ENCODE results near the gene CNPY4.
A peak's percentile ranks its signal among the peaks of the same experiment; 100 is the strongest.

Gene CNPY4, protein sequence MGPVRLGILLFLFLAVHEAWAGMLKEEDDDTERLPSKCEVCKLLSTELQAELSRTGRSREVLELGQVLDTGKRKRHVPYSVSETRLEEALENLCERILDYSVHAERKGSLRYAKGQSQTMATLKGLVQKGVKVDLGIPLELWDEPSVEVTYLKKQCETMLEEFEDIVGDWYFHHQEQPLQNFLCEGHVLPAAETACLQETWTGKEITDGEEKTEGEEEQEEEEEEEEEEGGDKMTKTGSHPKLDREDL

DNA sequence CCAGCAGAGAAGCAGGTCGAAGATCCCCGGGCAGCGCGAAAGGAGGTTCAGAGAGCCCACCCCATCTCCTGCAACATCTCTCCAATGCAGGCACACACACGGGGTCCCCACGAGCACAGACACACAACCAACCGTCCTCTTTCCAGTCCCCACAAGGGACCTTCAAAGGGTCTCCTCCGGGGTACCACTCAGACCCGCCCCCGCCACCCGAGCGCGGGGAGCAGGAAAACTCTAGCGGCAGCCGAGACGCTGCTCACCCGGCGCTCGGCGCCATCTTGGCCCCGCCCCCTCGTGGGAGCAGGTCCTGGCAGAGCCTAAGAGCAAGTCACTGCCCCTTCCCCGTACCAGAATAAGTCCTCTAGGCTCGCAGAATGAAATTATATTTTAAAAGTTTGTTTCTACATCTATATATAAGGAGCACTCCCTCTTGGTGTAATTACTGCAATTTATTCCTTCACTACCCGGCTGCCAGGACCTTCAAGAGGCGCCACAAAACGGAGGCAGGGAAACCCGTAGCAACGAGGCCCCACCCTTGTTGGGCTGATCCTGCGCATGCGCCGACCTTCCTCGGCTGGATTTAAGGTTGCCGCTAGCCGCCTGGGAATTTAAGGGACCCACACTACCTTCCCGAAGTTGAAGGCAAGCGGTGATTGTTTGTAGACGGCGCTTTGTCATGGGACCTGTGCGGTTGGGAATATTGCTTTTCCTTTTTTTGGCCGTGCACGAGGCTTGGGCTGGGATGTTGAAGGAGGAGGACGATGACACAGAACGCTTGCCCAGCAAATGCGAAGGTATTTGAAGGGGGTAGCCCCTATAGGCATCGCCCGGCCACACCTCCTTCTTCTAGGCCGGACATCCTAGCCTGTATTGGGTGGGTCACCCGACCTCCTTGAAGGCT, at the start of gene CNPY4, which contains the start of gene TAF6:
CNPY4 (plus strand) TSS at position 563 of the 898 bp plus-strand sequence; CDS start at position 674, 111 bp downstream.
TAF6 (minus strand) TSS at position 287 of the 898 bp plus-strand sequence. CDS start 5,149 bp downstream, outside the sequence.
- H3K36me3 Mint-ChIP-seq (ENCODE audit: low read depth) = peaks cover 9% of the 10 kb centered on the region
- peaks cover 26% of the 10 kb centered on the region for H3K4me1 Mint-ChIP-seq (ENCODE audit: low read depth)
- peak within 1 kb of the TSS; percentile 98 for H3K27ac Mint-ChIP-seq
- no peaks in the 10 kb centered on the region for H3K27me3 Mint-ChIP-seq
- H3K9me3 Mint-ChIP-seq = no peaks in the 10 kb centered on the region
- H3K4me3 Mint-ChIP-seq = peak within 1 kb of the TSS; percentile 96

- H3K36me3 Mint-ChIP-seq (ENCODE audit: low read depth) = peaks cover 74% of the 10 kb centered on the region
- no peak overlapping the region for H3K27ac Mint-ChIP-seq
- no peaks in the 10 kb centered on the region for H3K27me3 Mint-ChIP-seq
- peaks cover 26% of the 10 kb centered on the region for H3K9me3 Mint-ChIP-seq
- H3K4me1 Mint-ChIP-seq (ENCODE audit: low read depth) = no peaks in the 10 kb centered on the region
- H3K4me3 Mint-ChIP-seq = no peak overlapping the region
These were observed 49.4 kb upstream of the CNPY4 start for GRCh38 chr7:100069991-100070390.

DNA sequence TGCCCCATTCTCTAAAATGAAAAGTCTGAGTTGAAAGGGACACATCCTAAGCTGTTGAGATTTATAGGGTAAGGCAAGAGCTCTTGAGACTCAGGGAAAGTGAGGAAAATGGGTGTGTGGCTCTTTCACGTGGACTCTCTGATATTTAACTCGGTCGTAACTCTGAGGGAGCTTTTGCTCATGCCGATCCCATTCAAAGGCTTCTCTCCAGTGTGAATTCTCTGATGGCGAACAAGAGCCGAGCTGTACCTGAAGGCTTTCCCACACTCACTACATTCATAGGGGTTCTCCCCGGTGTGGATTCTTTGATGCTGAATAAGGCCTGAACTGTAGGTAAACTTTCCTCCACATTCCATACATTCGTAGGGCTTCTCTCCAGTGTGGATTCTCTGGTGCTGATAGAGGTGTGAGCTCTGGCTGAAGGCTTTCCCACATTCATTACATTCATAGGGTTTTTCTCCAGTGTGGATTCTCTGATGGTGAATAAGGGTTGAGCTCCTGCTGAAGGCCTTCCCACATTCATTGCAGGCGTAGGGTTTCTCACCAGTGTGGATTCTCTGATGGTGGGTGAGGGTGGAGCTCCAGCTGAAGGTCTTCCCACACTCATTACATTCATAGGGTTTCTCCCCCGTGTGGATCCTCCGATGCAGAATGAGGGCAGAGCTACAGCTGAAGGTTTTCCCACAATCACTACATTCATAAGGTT, 48.3 kb upstream of the CNPY4 start:
- H3K27ac Mint-ChIP-seq = no peak overlapping the region

DNA sequence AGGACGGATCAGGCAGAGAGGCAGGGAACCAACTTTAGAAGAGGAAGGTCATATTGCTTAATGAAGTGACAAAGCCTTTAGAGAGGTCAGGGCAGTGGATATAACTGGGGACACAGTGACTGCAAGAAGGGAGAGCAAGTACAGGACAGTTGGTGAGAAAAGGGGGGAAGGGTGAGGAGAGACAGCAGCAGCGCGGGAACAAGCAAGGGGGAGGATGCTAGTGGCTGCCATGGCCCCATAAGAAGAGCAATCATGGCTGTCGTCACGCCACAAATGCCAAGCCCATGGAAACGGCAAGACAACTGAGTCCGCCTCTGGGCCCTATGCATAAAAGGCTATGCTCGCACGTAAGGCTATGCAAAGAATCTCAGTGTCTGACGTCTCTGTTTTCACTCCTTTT, 47.0 kb upstream of the CNPY4 start:
- H3K27ac Mint-ChIP-seq = no peak overlapping the region
- H3K9me3 Mint-ChIP-seq = peaks cover 26% of the 10 kb centered on the region
- no peak overlapping the region for H3K4me3 Mint-ChIP-seq
- H3K4me1 Mint-ChIP-seq (ENCODE audit: low read depth) = no peaks in the 10 kb centered on the region
- H3K36me3 Mint-ChIP-seq (ENCODE audit: low read depth) = peaks cover 85% of the 10 kb centered on the region
- no peaks in the 10 kb centered on the region for H3K27me3 Mint-ChIP-seq

More for the DNA sequence above, 48.3 kb upstream of the CNPY4 start:
- no peak overlapping the region for H3K4me3 Mint-ChIP-seq
- peaks cover 80% of the 10 kb centered on the region for H3K36me3 Mint-ChIP-seq (ENCODE audit: low read depth)
- peaks cover 26% of the 10 kb centered on the region for H3K9me3 Mint-ChIP-seq
- H3K4me1 Mint-ChIP-seq (ENCODE audit: low read depth) = no peaks in the 10 kb centered on the region
- H3K27me3 Mint-ChIP-seq = no peaks in the 10 kb centered on the region

DNA sequence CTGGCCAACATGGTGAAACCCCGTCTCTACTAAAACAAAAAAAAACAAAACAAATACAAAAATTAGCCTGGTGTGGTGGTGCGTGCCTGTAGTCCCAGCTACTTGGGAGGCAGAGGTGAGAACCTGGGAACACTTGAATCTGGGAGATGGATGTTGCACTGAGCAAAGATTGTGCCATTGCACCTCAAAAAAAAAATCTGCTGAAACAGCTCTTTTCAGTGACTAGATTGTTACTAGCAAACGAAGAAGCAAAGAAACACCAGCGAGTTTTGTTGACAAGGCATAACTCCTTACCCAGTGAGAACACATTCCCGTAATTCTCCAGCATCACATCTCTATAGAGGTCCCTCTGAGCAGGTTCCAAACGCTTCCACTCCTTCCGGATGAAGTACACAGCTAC, 44.6 kb upstream of the CNPY4 start:
- H3K36me3 Mint-ChIP-seq (ENCODE audit: low read depth) = peaks cover 88% of the 10 kb centered on the region
- peaks cover 25% of the 10 kb centered on the region for H3K9me3 Mint-ChIP-seq
- no peak overlapping the region for H3K27ac Mint-ChIP-seq
- H3K27me3 Mint-ChIP-seq = no peaks in the 10 kb centered on the region
- no peak overlapping the region for H3K4me3 Mint-ChIP-seq
- H3K4me1 Mint-ChIP-seq (ENCODE audit: low read depth) = peaks cover 13% of the 10 kb centered on the region

DNA sequence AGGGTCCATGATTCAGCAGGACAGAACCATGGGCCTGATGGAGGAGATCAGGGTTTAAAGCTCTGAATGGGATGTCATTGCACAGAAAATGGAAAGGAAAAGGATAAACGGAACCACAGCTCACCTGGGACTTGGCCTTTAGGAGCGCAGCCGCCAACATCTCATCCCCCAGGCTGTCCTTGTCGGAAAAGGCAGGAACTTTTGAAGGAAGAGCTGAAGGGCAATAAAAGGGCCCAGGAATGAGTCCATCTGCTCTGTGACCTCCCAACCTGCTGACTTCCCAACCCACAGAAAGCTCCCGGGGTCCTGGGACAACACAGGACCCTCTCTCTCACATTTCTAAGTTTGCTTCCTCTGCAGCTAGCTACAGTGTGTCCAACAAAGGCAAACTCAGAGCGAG, 44.0 kb upstream of the CNPY4 start:
- H3K27ac Mint-ChIP-seq = no peak overlapping the region
- no peaks in the 10 kb centered on the region for H3K27me3 Mint-ChIP-seq
- H3K9me3 Mint-ChIP-seq = peaks cover 22% of the 10 kb centered on the region
- H3K4me3 Mint-ChIP-seq = no peak overlapping the region
- peaks cover 87% of the 10 kb centered on the region for H3K36me3 Mint-ChIP-seq (ENCODE audit: low read depth)
- H3K4me1 Mint-ChIP-seq (ENCODE audit: low read depth) = peaks cover 19% of the 10 kb centered on the region

GRCh38 chr7:100077205-100077604, 42.2 kb upstream of the CNPY4 start:
- Mint-ChIP-seq H3K9me3 (peaks cover 4% of the 10 kb centered on the region), H3K36me3 (ENCODE audit: low read depth) (peaks cover 74% of the 10 kb centered on the region), H3K27me3 (no peaks in the 10 kb centered on the region), H3K4me1 (ENCODE audit: low read depth) (peaks cover 30% of the 10 kb centered on the region), H3K27ac (peak overlapping the region; percentile 75), H3K4me3 (no peak overlapping the region)

- peak overlapping the region; percentile 49 for H3K27ac Mint-ChIP-seq
- H3K36me3 Mint-ChIP-seq (ENCODE audit: low read depth) = peaks cover 55% of the 10 kb centered on the region
These were observed 40.3 kb upstream of the CNPY4 start for GRCh38 chr7:100079024-100079560.

DNA sequence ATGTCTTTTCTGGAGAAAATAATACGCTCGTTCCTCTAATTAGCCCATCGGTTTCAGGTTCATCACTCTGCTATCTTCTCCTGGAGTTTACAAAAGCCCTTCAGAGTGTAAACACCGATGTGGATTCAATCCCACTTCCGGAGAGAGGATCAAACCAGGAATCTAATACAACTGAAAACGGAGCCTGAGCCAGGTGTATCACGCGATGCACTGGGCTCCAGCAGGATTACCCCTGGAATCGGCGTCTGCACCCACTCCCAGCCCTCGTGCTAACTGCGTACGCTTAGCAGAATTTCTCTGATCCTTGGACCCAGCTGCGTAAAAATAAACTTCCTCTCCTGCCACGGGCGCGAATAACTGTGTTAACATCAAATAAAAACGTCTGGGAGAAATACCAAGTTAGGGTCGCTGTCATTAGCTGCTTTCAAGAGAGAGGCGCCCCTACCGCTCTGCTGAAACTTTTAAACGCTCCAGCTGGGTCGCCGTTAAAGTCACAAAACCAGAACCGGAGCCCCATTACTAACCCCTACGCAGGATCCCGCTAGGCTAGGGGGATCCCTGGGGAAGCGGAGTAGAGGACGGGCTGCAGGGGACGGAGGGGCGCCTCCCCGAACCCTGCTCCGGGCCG, 38.4 kb upstream of the CNPY4 start:
- peaks cover 39% of the 10 kb centered on the region for H3K4me1 Mint-ChIP-seq (ENCODE audit: low read depth)
- no peaks in the 10 kb centered on the region for H3K27me3 Mint-ChIP-seq
- H3K27ac Mint-ChIP-seq = peak overlapping the region; percentile 86
- peak overlapping the region; percentile 94 for H3K4me3 Mint-ChIP-seq
- H3K9me3 Mint-ChIP-seq = no peaks in the 10 kb centered on the region
- peaks cover 35% of the 10 kb centered on the region for H3K36me3 Mint-ChIP-seq (ENCODE audit: low read depth)

More at GRCh38 chr7:100079024-100079560, 40.3 kb upstream of the CNPY4 start:
- H3K4me3 Mint-ChIP-seq = peak overlapping the region; percentile 9
- H3K9me3 Mint-ChIP-seq = no peaks in the 10 kb centered on the region
- no peaks in the 10 kb centered on the region for H3K27me3 Mint-ChIP-seq
- peaks cover 39% of the 10 kb centered on the region for H3K4me1 Mint-ChIP-seq (ENCODE audit: low read depth)

DNA sequence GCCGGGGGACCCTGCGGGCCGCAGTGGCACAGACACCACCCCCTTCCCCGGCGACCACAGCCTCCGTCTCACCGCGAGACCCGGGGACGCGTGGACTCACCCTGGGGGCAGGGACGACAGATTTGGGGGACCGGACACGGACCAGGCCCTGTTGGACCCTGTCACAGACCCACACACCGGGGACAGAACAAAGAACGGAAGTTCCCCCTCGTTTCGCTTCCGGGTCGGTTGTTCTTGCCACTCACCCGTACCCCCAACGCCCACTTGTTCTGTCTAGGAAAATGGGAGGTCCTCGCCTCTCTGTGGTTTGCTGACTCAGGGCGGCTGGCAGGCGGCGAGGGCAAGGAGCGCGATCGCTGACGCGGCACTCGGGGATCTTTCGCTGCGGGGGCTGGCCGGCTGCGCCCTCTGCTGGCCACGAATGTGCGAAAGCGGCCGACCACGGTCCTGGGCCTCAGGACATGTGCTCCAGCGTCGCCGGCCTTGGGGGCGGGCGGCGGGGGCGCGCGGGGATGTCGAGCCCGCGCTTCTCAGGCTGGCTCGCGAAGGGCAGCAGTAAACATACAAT, 37.8 kb upstream of the CNPY4 start, which contains the start of gene ZNF3:
ZNF3 (minus strand) TSS at position 189 of the 568 bp plus-strand sequence. CDS start 4,366 bp downstream, outside the sequence.
- Mint-ChIP-seq H3K36me3 (ENCODE audit: low read depth) (peaks cover 29% of the 10 kb centered on the region), H3K27ac (peak within 1 kb of the TSS; percentile 87), H3K9me3 (no peaks in the 10 kb centered on the region), H3K27me3 (no peaks in the 10 kb centered on the region), H3K4me3 (peak within 1 kb of the TSS; percentile 94), H3K4me1 (ENCODE audit: low read depth) (peaks cover 39% of the 10 kb centered on the region)

DNA sequence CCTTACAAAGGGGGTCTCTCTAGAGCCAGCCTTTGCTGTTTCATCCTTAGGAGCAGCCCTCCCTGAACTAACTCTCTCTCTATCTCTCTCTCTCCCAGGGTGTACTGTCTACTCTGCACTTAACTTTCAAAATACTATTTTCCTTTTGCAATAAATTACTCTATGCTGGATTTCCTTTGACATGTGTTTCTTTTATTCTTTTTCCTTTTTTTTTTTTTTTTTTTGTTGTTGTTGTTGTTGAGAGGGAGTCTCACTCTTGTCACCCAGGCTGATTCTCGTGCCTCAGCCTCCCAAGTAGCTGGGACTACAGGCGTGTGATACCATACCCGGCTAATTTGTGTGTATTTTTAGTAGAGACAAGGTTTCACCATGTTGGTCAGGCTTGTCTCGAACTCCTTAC, 36.5 kb upstream of the CNPY4 start:
- Mint-ChIP-seq H3K4me1 (ENCODE audit: low read depth) (peaks cover 46% of the 10 kb centered on the region), H3K27ac (peak overlapping the region; percentile 87), H3K27me3 (no peaks in the 10 kb centered on the region), H3K4me3 (peak overlapping the region; percentile 94), H3K9me3 (no peaks in the 10 kb centered on the region), H3K36me3 (ENCODE audit: low read depth) (peaks cover 22% of the 10 kb centered on the region)

DNA sequence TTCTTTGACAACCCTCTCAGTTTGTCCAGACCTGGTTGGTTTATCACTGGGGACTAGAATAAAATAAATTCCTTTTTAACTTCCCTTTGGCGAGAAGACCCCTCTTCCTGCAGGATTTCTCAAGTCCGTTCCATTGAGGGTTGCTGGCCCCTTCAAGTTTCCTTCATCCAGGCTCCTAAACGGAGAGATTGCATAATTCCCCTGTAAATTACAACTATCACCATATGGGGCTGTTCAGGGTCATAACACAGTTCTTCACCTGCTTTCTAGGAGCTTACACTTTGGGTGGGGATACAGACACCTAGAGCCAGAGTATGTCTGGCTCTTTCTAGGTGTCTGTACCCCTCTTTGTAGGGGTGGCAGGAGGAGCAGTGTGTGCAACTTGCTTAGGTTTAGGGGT, 33.9 kb upstream of the CNPY4 start:
- H3K4me3 Mint-ChIP-seq = no peak overlapping the region
- H3K4me1 Mint-ChIP-seq (ENCODE audit: low read depth) = peaks cover 48% of the 10 kb centered on the region
- H3K27ac Mint-ChIP-seq = no peak overlapping the region
- H3K27me3 Mint-ChIP-seq = no peaks in the 10 kb centered on the region
- peaks cover 7% of the 10 kb centered on the region for H3K36me3 Mint-ChIP-seq (ENCODE audit: low read depth)
- H3K9me3 Mint-ChIP-seq = no peaks in the 10 kb centered on the region

DNA sequence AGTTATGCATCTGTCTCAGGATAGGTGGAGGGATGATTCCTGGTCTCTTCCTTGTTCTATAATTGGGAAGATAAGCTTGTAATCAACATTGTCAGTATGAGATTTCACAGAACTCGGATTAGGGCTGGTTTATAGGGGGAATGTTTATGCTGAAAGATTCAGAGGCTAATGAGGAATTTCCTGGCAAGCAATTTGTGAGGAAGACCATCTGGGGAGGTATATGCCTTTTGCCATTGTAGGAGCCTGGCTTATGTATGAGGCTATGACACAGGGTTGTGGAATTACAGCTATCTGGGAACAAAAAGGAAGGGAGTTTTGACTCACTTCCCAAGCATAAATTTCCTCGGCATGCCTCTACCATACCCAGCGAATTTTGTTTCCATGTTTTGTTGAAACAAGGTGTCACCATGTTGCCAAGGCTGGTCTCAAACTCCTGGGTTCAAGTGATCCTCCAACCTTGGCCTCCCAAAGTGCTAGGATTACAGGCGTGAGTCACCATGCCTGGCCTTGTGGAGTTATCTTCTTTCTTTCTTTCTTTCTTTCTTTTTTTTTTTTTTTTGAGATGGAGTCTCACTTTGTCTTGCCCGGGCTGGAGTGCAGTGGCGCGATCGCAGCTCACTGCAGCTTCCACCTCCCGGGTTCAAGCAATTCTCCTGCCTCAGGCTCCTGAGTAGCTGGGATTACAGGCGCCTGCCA, 32.2 kb upstream of the CNPY4 start:
- Mint-ChIP-seq H3K36me3 (ENCODE audit: low read depth) (peaks cover 19% of the 10 kb centered on the region), H3K9me3 (no peaks in the 10 kb centered on the region), H3K27ac (no peak overlapping the region), H3K4me1 (ENCODE audit: low read depth) (peaks cover 48% of the 10 kb centered on the region), H3K27me3 (no peaks in the 10 kb centered on the region), H3K4me3 (peak overlapping the region; percentile 7)

Data from stimulated activated naive CD8-positive, alpha-beta T cell treated with anti-CD3 and anti-CD28 coated beads, Interleukin-15, Interleukin-2, amounts not matched to agents 100 ng/mL and 50 ng/mL, for 24 hours (primary cell).